GM10248 (cell line): ENCODE results near the gene EPDR1.
"Not testable (repeated sequence)": the region's sequence is repeated elsewhere in the genome, so short reads cannot be mapped to it uniquely, and the experiment has no call there.

Experiments used
- CTCF ChIA-PET: fragments of 300-600 bp; sonication (Branson Sonifier 250); formaldehyde crosslinking; extraction: SDS; loops from one replicate; lab custom pipeline; 2021; ENCODE audit warnings: antibody characterized with exemption; lab: Yijun Ruan, JAX
- POLR2A ChIA-PET: fragments of 350-650 bp; sonication (Branson Sonifier 250); formaldehyde crosslinking; extraction: SDS; loops from one replicate; lab custom pipeline; 2020; ENCODE audit warnings: antibody characterized with exemption; lab: Yijun Ruan, JAX
- DNase-seq: peaks from one replicate; pipeline ENCODE4 v3.0.0; 2012; ENCODE audit errors: extremely low spot score
- TF ChIP-seq, protein P1 (sequence below): IDR thresholded peaks from 2 replicates; pipeline ENCODE4 v1.5.1; 2012; ENCODE audit warnings: mild to moderate bottlenecking, low read depth; ENCODE audit errors: extremely low read depth, missing control alignments, control extremely low read depth

The EPDR1 gene

DNA sequence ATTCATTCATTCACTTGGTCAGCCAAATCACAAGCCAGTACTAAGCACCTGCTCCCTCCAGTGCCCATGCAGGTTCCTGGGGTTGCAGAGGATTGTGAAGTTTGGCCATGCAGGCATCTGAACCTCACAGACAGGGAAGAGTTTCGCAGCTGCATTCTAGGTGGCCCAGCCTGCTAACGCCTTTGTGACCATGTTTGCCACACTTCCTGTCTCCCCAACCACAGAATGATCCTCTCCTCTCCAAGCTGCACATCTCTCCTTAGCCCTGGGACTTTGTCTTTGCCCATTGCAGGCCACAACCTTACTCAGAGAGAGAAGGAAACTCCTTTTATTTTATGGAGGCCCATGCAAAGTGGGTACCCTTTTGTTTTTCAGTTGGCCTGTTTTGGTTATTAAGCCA, 31.8 kb downstream of the EPDR1 start:
- ChIA-PET POLR2A (no interaction called here), CTCF (interaction anchor here (0.8 to 1.5 kb wide), 2 partner anchors 11 to 51 kb away, joined by 3 to 4 read pairs; no protein-coding TSS in a partner anchor)
- TF ChIP-seq, protein P1, sequence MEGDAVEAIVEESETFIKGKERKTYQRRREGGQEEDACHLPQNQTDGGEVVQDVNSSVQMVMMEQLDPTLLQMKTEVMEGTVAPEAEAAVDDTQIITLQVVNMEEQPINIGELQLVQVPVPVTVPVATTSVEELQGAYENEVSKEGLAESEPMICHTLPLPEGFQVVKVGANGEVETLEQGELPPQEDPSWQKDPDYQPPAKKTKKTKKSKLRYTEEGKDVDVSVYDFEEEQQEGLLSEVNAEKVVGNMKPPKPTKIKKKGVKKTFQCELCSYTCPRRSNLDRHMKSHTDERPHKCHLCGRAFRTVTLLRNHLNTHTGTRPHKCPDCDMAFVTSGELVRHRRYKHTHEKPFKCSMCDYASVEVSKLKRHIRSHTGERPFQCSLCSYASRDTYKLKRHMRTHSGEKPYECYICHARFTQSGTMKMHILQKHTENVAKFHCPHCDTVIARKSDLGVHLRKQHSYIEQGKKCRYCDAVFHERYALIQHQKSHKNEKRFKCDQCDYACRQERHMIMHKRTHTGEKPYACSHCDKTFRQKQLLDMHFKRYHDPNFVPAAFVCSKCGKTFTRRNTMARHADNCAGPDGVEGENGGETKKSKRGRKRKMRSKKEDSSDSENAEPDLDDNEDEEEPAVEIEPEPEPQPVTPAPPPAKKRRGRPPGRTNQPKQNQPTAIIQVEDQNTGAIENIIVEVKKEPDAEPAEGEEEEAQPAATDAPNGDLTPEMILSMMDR, result no peak
- no peak for DNase-seq

DNA sequence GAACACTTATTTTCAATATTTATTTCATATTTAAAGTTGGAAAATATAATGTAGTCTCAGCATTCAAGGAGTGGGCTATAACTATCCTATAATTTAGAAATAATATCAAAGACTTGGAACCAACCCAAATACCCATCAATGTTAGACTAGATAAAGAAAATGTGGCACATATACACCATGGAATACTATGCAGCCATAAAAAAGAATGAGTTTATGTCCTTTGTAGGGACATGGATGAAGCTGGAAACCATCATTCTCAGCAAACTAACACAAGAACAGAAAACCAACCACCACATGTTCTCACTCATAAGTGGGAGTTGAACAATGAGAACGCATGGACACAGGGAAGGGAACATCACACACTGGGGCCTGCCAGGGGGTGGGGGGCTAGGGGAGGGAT, 33.8 kb downstream of the EPDR1 start:
- POLR2A ChIA-PET, DNase-seq: not testable (repeated sequence)
- CTCF ChIA-PET, result interaction anchor here (1.3 kb wide), 1 partner anchor 11 kb away, joined by 3 read pairs; no protein-coding TSS in a partner anchor

DNA sequence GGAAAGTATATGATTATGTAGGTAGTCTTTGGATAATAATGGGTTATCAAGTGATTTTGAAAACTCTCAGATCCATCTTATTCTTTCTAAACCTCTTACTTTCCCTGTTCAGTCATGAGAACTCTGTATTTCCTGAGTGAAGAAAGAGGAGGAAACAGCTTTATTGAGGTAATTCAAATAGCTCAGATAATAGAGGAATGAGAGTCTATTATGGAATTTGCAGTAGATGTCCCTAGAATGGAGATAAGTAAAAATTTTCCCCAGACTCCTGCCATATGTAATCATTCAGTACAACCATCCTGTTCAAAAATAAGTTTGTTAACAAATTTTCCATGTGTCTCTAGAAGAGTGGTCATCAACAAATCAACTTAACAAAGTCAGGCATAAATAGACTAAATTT, 36.4 kb downstream of the EPDR1 start:
- POLR2A ChIA-PET, result no interaction called here
- TF ChIP-seq, protein P1, result no peak
- CTCF ChIA-PET, result no interaction called here
- no peak for DNase-seq

DNA sequence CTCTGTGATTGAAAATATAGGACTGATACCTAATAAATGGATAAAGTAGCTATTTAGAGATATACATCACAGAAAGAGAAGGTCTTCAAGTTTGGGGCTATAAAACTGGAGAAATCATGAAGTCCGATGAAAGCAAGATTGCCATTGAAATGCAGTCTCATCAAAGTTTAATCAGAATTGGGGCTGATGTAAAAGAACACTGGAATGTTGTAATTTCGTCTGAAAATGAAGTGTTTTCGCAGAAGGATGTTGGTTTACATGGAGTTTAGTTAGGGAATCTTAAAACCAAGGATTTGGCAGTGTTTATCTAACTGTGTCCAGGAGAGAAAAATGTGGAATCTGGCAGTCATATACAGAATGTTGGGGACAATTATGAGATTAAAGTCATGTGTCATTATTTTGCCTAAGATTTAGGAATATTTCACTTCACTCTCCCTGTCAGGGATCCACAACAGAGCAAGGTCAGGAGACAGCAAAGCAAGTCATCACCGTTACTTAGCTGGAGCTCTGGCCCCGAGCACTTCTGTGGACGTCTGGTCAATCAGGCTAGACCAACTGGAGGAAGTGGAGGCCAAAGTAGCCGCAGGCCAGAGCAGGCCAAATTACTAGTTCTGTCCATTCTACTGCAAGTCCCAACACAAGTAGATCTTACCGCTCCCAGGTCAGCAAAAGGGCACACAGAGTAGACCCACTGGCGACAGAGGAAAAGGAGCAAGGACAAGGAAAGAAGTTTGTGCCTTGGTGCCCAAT, 37.0 kb downstream of the EPDR1 start:
- TF ChIP-seq, protein P1, result no peak
- CTCF ChIA-PET, result no interaction called here
- DNase-seq, result no peak
- POLR2A ChIA-PET, result no interaction called here

DNA sequence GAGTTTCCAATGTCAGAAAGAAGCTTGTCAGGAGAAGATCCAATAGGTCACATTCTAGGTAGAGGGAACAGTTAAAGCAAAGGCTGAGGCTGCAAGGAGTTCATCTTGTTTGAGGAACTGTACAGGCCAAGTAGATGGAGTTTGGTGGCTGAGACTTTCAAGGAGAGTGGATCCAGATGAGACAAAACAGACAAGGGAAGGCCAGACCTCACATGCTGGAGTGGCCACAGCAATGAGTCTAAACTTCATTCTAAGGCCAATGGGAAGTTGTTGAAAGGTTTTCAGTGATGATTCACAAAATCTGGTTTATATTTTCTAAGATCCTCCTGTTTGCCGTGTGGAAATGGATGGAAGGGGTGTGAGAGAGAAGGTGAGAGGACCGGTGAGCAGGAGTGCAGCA, 40.0 kb downstream of the EPDR1 start:
- ChIA-PET CTCF (no interaction called here), POLR2A (no interaction called here)
- TF ChIP-seq, protein P1, result no peak

DNA sequence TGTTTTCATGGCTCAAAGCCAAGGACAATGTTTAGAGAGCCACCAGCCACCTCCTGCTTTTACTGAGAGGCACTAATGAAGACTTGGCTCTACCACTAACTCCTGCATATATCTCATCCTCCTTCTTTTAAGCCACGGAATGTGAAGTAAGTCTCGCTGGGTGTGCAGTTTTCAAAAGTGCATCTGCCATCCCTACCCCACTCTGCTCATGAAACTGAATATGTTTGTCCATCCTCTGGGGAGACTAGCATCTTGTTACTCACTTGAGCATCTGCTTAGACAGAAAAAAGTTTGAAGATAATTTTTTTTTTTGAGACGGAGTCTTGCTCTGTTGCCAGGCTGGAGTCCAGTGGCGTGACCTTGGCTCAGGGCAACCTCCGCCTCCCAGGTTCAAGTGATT, 40.8 kb downstream of the EPDR1 start:
- CTCF ChIA-PET, result interaction anchor here (1.3 kb wide), 1 partner anchor 14 kb away, joined by 3 read pairs; no protein-coding TSS in a partner anchor
- no peak for DNase-seq
- POLR2A ChIA-PET, result no interaction called here
- TF ChIP-seq, protein P1, result no peak

More for the DNA sequence above, 40.0 kb downstream of the EPDR1 start:
- DNase-seq, result no peak

DNA sequence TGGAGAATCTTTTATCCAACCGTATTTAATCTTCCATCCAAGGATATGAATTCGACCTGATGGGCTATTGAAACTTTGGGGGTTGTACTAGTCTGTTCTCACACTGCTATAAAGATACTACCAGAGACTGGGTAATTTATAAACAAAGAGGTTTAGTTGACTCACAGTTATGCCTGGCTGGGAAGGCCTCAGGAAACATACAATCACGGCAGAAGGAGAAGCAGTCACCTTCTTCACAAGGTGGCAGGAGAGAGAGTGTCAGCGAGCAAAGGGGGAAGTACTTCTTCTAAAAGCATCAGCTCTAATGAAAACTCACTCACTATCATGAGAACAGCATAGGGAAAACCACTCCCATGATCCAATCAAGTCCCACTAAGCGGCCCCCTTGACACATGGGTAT, 43.8 kb downstream of the EPDR1 start:
- ChIA-PET POLR2A (no interaction called here), CTCF (interaction anchor here (1.6 kb wide), 2 partner anchors 9 to 22 kb away, joined by 3 read pairs; no protein-coding TSS in a partner anchor)
- TF ChIP-seq, protein P1, result no peak
- DNase-seq, result no peak
